ENCODE data around the gene PTPRD. TPM values are rescaled to one million over a fixed set of nuclear protein-coding genes. Genes with fewer than 3 reads are reported as not detected.

PTPRD gene
- total RNA-seq, 2 experiments from 2014 or later: 0.10 TPM; not detected in 1

- no peaks in the 10 kb centered on the region for H3K9me3 Mint-ChIP-seq
- no peaks in the 10 kb centered on the region for H3K4me1 Mint-ChIP-seq (ENCODE audit: low read depth)
- ChIA-PET CTCF (no interaction called here), POLR2A (no interaction called here)
- intact Hi-C loops (cut with micrococcal nuclease): no loop called here
- no peaks in the 10 kb centered on the region for H3K36me3 Mint-ChIP-seq
- no peak overlapping the region for H3K4me3 Mint-ChIP-seq
- H3K27ac Mint-ChIP-seq: no peak overlapping the region
- peaks cover 1% of the 10 kb centered on the region for H3K27me3 Mint-ChIP-seq
- no peak for DNase-seq
Measured at GRCh38 chr9:8408575-8409190, 2204.1 kb downstream of the PTPRD start.

- Mint-ChIP-seq H3K36me3 (no peaks in the 10 kb centered on the region), H3K4me1 (ENCODE audit: low read depth) (no peaks in the 10 kb centered on the region), H3K27me3 (no peaks in the 10 kb centered on the region), H3K4me3 (no peak overlapping the region), H3K9me3 (no peaks in the 10 kb centered on the region), H3K27ac (no peak overlapping the region)
- ChIA-PET CTCF (no interaction called here), POLR2A (no interaction called here)
- intact Hi-C loops (cut with micrococcal nuclease): no loop called here
- DNase-seq: no peak
Measured at GRCh38 chr9:8401961-8402705, 2210.7 kb downstream of the PTPRD start.

GRCh38 chr9:8400378-8400777, 2212.4 kb downstream of the PTPRD start:
- Mint-ChIP-seq H3K36me3 (no peaks in the 10 kb centered on the region), H3K27me3 (no peaks in the 10 kb centered on the region), H3K4me1 (ENCODE audit: low read depth) (no peaks in the 10 kb centered on the region), H3K9me3 (no peaks in the 10 kb centered on the region), H3K4me3 (no peak overlapping the region), H3K27ac (no peak overlapping the region)
- ChIA-PET CTCF (no interaction called here), POLR2A (no interaction called here)
- no peak for DNase-seq
- intact Hi-C loops (cut with micrococcal nuclease): no loop called here

GRCh38 chr9:8395022-8395421, 2217.8 kb downstream of the PTPRD start:
- Mint-ChIP-seq H3K9me3 (no peaks in the 10 kb centered on the region), H3K27ac (no peak overlapping the region), H3K27me3 (peaks cover 2% of the 10 kb centered on the region), H3K4me1 (ENCODE audit: low read depth) (no peaks in the 10 kb centered on the region), H3K4me3 (no peak overlapping the region), H3K36me3 (no peaks in the 10 kb centered on the region)
- ChIA-PET POLR2A (no interaction called here), CTCF (no interaction called here)
- DNase-seq: no peak
- intact Hi-C loops (cut with micrococcal nuclease): no loop called here

- H3K27ac Mint-ChIP-seq: no peak overlapping the region
- H3K36me3 Mint-ChIP-seq: no peaks in the 10 kb centered on the region
- ChIA-PET CTCF (no interaction called here), POLR2A (no interaction called here)
- H3K4me1 Mint-ChIP-seq (ENCODE audit: low read depth): no peaks in the 10 kb centered on the region
- DNase-seq: no peak
- no peak overlapping the region for H3K4me3 Mint-ChIP-seq
- peaks cover 2% of the 10 kb centered on the region for H3K27me3 Mint-ChIP-seq
- no peaks in the 10 kb centered on the region for H3K9me3 Mint-ChIP-seq
- intact Hi-C loops (cut with micrococcal nuclease): no loop called here
Measured at GRCh38 chr9:8394341-8394740, 2218.5 kb downstream of the PTPRD start.

GRCh38 chr9:8392866-8393265, 2219.9 kb downstream of the PTPRD start:
- CTCF ChIA-PET: no interaction called here
- intact Hi-C loops (cut with micrococcal nuclease): no loop called here
- Mint-ChIP-seq H3K4me3 (no peak overlapping the region), H3K9me3 (no peaks in the 10 kb centered on the region), H3K36me3 (no peaks in the 10 kb centered on the region), H3K27me3 (peaks cover 2% of the 10 kb centered on the region), H3K27ac (no peak overlapping the region), H3K4me1 (ENCODE audit: low read depth) (no peaks in the 10 kb centered on the region)
- DNase-seq: no peak
- POLR2A ChIA-PET: no interaction called here

- CTCF ChIA-PET: no interaction called here
- intact Hi-C loops (cut with micrococcal nuclease): no loop called here
- Mint-ChIP-seq H3K4me3 (no peak overlapping the region), H3K9me3 (no peaks in the 10 kb centered on the region), H3K36me3 (no peaks in the 10 kb centered on the region), H3K27ac (no peak overlapping the region), H3K27me3 (peaks cover 2% of the 10 kb centered on the region), H3K4me1 (ENCODE audit: low read depth) (no peaks in the 10 kb centered on the region)
- no peak for DNase-seq
- POLR2A ChIA-PET: no interaction called here
Measured at GRCh38 chr9:8391566-8391965, 2221.2 kb downstream of the PTPRD start.

- CTCF ChIA-PET: no interaction called here
- POLR2A ChIA-PET: no interaction called here
- intact Hi-C loops (cut with micrococcal nuclease): no loop called here
- no peak overlapping the region for H3K4me3 Mint-ChIP-seq
- no peaks in the 10 kb centered on the region for H3K4me1 Mint-ChIP-seq (ENCODE audit: low read depth)
- H3K36me3 Mint-ChIP-seq: no peaks in the 10 kb centered on the region
- H3K9me3 Mint-ChIP-seq: no peaks in the 10 kb centered on the region
- H3K27ac Mint-ChIP-seq: no peak overlapping the region
- H3K27me3 Mint-ChIP-seq: peaks cover 2% of the 10 kb centered on the region
- DNase-seq: no peak
Measured at GRCh38 chr9:8391132-8391531, 2221.7 kb downstream of the PTPRD start.

- DNase-seq: no peak
- ChIA-PET CTCF (no interaction called here), POLR2A (no interaction called here)
- no peaks in the 10 kb centered on the region for H3K4me1 Mint-ChIP-seq (ENCODE audit: low read depth)
- H3K9me3 Mint-ChIP-seq: no peaks in the 10 kb centered on the region
- intact Hi-C loops (cut with micrococcal nuclease): no loop called here
- no peaks in the 10 kb centered on the region for H3K36me3 Mint-ChIP-seq
- H3K4me3 Mint-ChIP-seq: no peak overlapping the region
- peaks cover 2% of the 10 kb centered on the region for H3K27me3 Mint-ChIP-seq
- no peak overlapping the region for H3K27ac Mint-ChIP-seq
Measured at GRCh38 chr9:8390571-8390970, 2222.2 kb downstream of the PTPRD start.

GRCh38 chr9:8389531-8389930, 2223.3 kb downstream of the PTPRD start:
- intact Hi-C loops (cut with micrococcal nuclease): no loop called here
- DNase-seq: no peak
- Mint-ChIP-seq H3K9me3 (no peaks in the 10 kb centered on the region), H3K36me3 (no peaks in the 10 kb centered on the region), H3K4me3 (no peak overlapping the region), H3K27ac (no peak overlapping the region), H3K27me3 (peaks cover 4% of the 10 kb centered on the region), H3K4me1 (ENCODE audit: low read depth) (no peaks in the 10 kb centered on the region)
- POLR2A ChIA-PET: no interaction called here
- CTCF ChIA-PET: no interaction called here

GRCh38 chr9:8388132-8388531, 2224.7 kb downstream of the PTPRD start:
- no peak for DNase-seq
- Mint-ChIP-seq H3K9me3 (no peaks in the 10 kb centered on the region), H3K36me3 (no peaks in the 10 kb centered on the region), H3K4me1 (ENCODE audit: low read depth) (no peaks in the 10 kb centered on the region), H3K4me3 (no peak overlapping the region), H3K27me3 (peaks cover 4% of the 10 kb centered on the region), H3K27ac (no peak overlapping the region)
- intact Hi-C loops (cut with micrococcal nuclease): no loop called here
- ChIA-PET POLR2A (no interaction called here), CTCF (no interaction called here)

- Mint-ChIP-seq H3K4me1 (ENCODE audit: low read depth) (no peaks in the 10 kb centered on the region), H3K9me3 (no peaks in the 10 kb centered on the region), H3K27ac (no peak overlapping the region), H3K4me3 (no peak overlapping the region), H3K36me3 (no peaks in the 10 kb centered on the region), H3K27me3 (peaks cover 1% of the 10 kb centered on the region)
- POLR2A ChIA-PET: no interaction called here
- DNase-seq: no peak
- intact Hi-C loops (cut with micrococcal nuclease): no loop called here
- CTCF ChIA-PET: no interaction called here
Measured at GRCh38 chr9:8384091-8384490, 2228.7 kb downstream of the PTPRD start.

- H3K27me3 Mint-ChIP-seq: peaks cover 1% of the 10 kb centered on the region
- DNase-seq: no peak
- H3K36me3 Mint-ChIP-seq: no peaks in the 10 kb centered on the region
- no peaks in the 10 kb centered on the region for H3K4me1 Mint-ChIP-seq (ENCODE audit: low read depth)
- ChIA-PET POLR2A (no interaction called here), CTCF (no interaction called here)
- H3K9me3 Mint-ChIP-seq: no peaks in the 10 kb centered on the region
- intact Hi-C loops (cut with micrococcal nuclease): no loop called here
- H3K4me3 Mint-ChIP-seq: no peak overlapping the region
- no peak overlapping the region for H3K27ac Mint-ChIP-seq
Measured at GRCh38 chr9:8382777-8383527, 2229.8 kb downstream of the PTPRD start.
